ENCODE data around the gene ATP5ME. TPM values are rescaled to one million over a fixed set of nuclear protein-coding genes. Genes with fewer than 3 reads are reported as not detected.

ATP5ME gene
- total and polyA plus RNA-seq, 2 donors (not counting 1 experiment from before 2014, with no cell fraction given) = 257 to 356 TPM

DNA sequence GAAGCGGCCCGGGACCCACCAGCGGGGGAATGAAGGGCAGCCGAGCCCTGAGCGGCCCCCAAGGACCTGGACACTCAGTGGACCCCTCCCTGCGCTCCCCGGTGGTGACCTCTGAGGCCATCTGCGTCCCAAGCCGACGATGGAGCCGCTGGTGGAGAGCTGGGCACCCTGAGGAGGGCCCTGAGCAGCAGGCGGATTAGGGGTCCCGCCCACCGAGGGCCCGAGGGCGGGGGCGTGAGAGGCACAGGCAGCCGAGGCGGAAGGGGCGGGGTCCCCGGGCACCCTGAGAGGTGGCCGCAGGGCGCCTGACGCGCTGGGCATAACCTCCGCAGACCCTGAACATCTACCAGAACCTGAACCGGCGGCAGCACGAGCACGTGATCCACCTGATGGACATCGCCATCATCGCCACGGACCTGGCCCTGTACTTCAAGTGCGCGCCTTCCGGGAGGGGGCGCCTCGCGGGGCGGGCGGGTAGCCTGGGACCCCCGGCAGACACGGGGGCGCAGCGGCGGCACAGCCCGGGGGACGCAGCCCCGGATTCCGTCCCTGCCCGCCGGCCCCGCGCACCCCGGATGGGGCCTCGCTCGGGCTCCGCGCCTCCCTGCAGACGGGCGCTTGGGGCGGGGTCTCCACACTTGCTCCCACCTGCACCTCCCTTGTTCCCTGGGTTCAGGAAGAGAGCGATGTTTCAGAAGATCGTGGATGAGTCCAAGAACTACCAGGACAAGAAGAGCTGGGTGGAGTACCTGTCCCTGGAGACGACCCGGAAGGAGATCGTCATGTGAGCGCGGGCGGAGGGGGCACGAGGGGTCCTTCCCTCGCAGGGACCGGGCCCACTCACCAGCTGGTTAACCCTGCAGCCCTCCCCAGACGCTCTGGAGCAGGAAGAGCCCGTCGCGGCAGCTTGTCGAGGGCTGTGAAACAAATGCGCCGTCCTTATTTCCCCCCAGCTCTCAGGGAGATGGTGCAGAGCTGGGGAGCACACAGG, 10.3 kb downstream of the ATP5ME start:
- Histone ChIP-seq H2AFZ (ENCODE audit: low read length) (no peak overlapping the region), H3K27me3 (ENCODE audit: control insufficient read depth, insufficient read depth, low read length) (peaks cover 3% of the 10 kb centered on the region), H3K79me2 (ENCODE audit: control insufficient read depth, insufficient read depth, low read length) (no peaks in the 10 kb centered on the region), H3K4me1 (ENCODE audit: control insufficient read depth, extremely low read depth, insufficient read depth, low read length) (no peaks in the 10 kb centered on the region), H3K4me2 (ENCODE audit: extremely low read depth, insufficient read depth, low read length) (no peak overlapping the region), H4K20me1 (ENCODE audit: control insufficient read depth, extremely low read depth, insufficient read depth, low read length) (no peaks in the 10 kb centered on the region), H3K9ac (ENCODE audit: insufficient read depth, low read length) (no peak overlapping the region), H3K4me3 (replicated peaks in 1 of 4; ENCODE audit: control extremely low read depth in 1 of 4, insufficient read depth in 1 of 4, low read depth in 3 of 4, low read length in 4 of 4) (peak overlapping the region in 2 of 4 experiments; percentile 17 to 47), H3K27ac (ENCODE audit: insufficient read depth, low read length) (no peak overlapping the region), H3K36me3 (ENCODE audit: control insufficient read depth, insufficient read depth, low read length) (no peaks in the 10 kb centered on the region), H3K9me3 (ENCODE audit: control insufficient read depth, insufficient read depth, low read depth, low read length) (no peaks in the 10 kb centered on the region)
- no peak for DNase-seq (ENCODE audit: low read depth in 2 of 2)
- TF ChIP-seq, protein P1, sequence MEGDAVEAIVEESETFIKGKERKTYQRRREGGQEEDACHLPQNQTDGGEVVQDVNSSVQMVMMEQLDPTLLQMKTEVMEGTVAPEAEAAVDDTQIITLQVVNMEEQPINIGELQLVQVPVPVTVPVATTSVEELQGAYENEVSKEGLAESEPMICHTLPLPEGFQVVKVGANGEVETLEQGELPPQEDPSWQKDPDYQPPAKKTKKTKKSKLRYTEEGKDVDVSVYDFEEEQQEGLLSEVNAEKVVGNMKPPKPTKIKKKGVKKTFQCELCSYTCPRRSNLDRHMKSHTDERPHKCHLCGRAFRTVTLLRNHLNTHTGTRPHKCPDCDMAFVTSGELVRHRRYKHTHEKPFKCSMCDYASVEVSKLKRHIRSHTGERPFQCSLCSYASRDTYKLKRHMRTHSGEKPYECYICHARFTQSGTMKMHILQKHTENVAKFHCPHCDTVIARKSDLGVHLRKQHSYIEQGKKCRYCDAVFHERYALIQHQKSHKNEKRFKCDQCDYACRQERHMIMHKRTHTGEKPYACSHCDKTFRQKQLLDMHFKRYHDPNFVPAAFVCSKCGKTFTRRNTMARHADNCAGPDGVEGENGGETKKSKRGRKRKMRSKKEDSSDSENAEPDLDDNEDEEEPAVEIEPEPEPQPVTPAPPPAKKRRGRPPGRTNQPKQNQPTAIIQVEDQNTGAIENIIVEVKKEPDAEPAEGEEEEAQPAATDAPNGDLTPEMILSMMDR (conservative IDR thresholded peaks at IDR 0.05 in 1 of 2, IDR thresholded peaks at IDR 0.05 in 1 of 2; ENCODE audit: low read depth in 1 of 2, low read length in 2 of 2) = peak in 1 of 2 donors; percentile 1
- no peak for TF ChIP-seq EZH2 (IDR thresholded peaks at IDR 0.05; ENCODE audit: low read length, missing control alignments)

DNA sequence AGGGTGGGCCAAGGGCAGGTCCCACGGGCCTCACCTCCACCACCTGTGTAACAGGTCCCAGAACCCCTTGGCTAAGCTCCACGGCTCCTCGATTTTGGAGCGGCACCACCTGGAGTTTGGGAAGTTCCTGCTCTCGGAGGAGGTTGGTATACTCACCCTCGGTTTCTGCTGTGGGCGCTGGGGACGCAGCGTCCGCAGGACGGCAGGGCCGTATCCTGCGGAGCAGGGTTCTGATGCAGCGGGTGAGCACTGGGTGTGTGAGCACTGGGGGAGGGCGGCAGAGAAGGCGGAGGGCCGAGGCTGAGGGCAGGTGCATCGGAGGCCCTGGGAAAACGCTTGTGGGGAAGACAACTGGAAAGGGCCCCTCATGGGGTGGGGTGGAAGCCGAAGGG, 11.0 kb downstream of the ATP5ME start:
- no peak overlapping the region for H3K27ac ChIP-seq (ENCODE audit: insufficient read depth, low read length)
- no peaks in the 10 kb centered on the region for H4K20me1 ChIP-seq (ENCODE audit: control insufficient read depth, extremely low read depth, insufficient read depth, low read length)
- H3K79me2 ChIP-seq (ENCODE audit: control insufficient read depth, insufficient read depth, low read length) = no peaks in the 10 kb centered on the region
- DNase-seq (ENCODE audit: low read depth in 2 of 2) = no peak
- H3K27me3 ChIP-seq (ENCODE audit: control insufficient read depth, insufficient read depth, low read length) = peaks cover 3% of the 10 kb centered on the region
- H3K4me2 ChIP-seq (ENCODE audit: extremely low read depth, insufficient read depth, low read length) = no peak overlapping the region
- no peaks in the 10 kb centered on the region for H3K36me3 ChIP-seq (ENCODE audit: control insufficient read depth, insufficient read depth, low read length)
- H3K4me1 ChIP-seq (ENCODE audit: control insufficient read depth, extremely low read depth, insufficient read depth, low read length) = no peaks in the 10 kb centered on the region
- H3K4me3 ChIP-seq (replicated peaks in 1 of 4; ENCODE audit: control extremely low read depth in 1 of 4, insufficient read depth in 1 of 4, low read depth in 3 of 4, low read length in 4 of 4) = peak overlapping the region in 1 of 4 experiments; percentile 28
- TF ChIP-seq, protein P1 (conservative IDR thresholded peaks at IDR 0.05 in 1 of 2, IDR thresholded peaks at IDR 0.05 in 1 of 2; ENCODE audit: low read depth in 1 of 2, low read length in 2 of 2) = no peak
- TF ChIP-seq EZH2 (IDR thresholded peaks at IDR 0.05; ENCODE audit: low read length, missing control alignments) = no peak
- H3K9me3 ChIP-seq (ENCODE audit: control insufficient read depth, insufficient read depth, low read depth, low read length) = no peaks in the 10 kb centered on the region
- H3K9ac ChIP-seq (ENCODE audit: insufficient read depth, low read length) = no peak overlapping the region
- H2AFZ ChIP-seq (ENCODE audit: low read length) = no peak overlapping the region

DNA sequence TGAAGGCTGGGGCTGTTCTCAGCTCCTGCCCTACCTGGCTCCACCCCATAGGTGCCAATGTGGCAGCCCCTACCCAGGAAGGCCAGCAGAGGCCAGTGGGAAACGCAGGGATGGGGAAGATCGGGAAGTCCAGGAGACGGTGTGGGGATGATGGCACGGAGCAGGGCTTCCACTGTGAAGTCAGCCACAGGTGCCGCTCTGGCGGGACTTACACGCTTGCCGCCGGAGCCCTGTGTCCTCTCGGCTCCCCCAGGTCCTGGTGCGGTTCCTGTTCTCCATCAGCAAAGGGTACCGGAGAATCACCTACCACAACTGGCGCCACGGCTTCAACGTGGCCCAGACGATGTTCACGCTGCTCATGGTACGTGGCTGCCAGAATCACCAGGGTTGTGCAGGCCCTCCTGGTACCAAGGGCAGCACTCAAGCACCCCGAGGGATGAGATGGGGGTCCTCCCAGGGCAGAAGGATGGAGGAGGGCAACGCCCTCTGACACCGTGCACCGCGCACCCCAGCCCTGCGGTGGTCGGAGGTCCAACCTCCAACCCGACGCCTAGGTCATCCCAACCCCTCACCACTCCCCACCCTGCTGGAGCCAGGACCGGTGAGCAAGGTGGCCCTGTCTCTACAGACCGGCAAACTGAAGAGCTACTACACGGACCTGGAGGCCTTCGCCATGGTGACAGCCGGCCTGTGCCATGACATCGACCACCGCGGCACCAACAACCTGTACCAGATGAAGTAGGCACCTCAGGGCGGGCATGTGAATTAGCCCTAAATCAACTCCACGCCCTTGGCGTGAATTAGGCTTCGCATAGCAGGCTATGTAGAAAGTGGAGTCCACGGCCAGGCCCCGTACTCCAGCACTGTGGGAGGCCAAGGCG, 12.0 kb downstream of the ATP5ME start:
- Histone ChIP-seq H3K36me3 (ENCODE audit: control insufficient read depth, insufficient read depth, low read length) (no peaks in the 10 kb centered on the region), H3K4me3 (replicated peaks in 1 of 4; ENCODE audit: control extremely low read depth in 1 of 4, insufficient read depth in 1 of 4, low read depth in 3 of 4, low read length in 4 of 4) (no peak overlapping the region), H4K20me1 (ENCODE audit: control insufficient read depth, extremely low read depth, insufficient read depth, low read length) (no peaks in the 10 kb centered on the region), H3K79me2 (ENCODE audit: control insufficient read depth, insufficient read depth, low read length) (no peaks in the 10 kb centered on the region), H3K9me3 (ENCODE audit: control insufficient read depth, insufficient read depth, low read depth, low read length) (no peaks in the 10 kb centered on the region), H3K9ac (ENCODE audit: insufficient read depth, low read length) (no peak overlapping the region), H3K4me2 (ENCODE audit: extremely low read depth, insufficient read depth, low read length) (no peak overlapping the region), H3K27me3 (ENCODE audit: control insufficient read depth, insufficient read depth, low read length) (peaks cover 3% of the 10 kb centered on the region), H2AFZ (ENCODE audit: low read length) (no peak overlapping the region), H3K4me1 (ENCODE audit: control insufficient read depth, extremely low read depth, insufficient read depth, low read length) (no peaks in the 10 kb centered on the region), H3K27ac (ENCODE audit: insufficient read depth, low read length) (no peak overlapping the region)
- TF ChIP-seq, protein P1 (conservative IDR thresholded peaks at IDR 0.05 in 1 of 2, IDR thresholded peaks at IDR 0.05 in 1 of 2; ENCODE audit: low read depth in 1 of 2, low read length in 2 of 2) = no peak
- no peak for TF ChIP-seq EZH2 (IDR thresholded peaks at IDR 0.05; ENCODE audit: low read length, missing control alignments)
- no peak for DNase-seq (ENCODE audit: low read depth in 2 of 2)

Data from fibroblast of lung (primary cell).